ENCODE results near the gene LILRB2.

DNA sequence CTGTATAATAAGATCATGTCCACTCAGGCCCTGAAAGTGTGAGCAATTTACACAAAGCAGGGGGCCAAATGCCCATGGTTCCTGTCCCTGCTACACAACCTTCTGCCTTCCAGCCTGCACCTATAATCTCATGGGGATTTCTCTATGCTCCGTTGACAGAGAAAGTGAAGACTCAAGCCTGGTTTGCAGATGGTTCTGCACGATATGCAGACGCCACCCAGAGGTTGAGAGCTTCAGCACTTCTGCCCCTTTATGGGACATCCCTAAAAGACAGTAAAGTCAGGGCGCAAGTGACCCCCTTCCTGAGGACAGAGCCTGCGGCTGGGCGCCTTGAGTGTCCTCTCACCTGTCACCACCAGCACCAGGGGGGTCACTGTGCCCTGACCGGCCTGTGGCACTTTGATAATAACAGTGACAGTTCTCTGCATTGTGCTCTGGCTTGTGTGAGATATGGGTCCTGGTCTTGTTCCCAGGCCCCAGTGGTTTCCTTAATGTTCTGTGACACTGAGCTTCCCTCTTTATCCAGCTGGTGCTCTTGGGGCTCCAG, 16.9 kb upstream of the LILRB2 start:
- TF ChIP-seq, protein P1, sequence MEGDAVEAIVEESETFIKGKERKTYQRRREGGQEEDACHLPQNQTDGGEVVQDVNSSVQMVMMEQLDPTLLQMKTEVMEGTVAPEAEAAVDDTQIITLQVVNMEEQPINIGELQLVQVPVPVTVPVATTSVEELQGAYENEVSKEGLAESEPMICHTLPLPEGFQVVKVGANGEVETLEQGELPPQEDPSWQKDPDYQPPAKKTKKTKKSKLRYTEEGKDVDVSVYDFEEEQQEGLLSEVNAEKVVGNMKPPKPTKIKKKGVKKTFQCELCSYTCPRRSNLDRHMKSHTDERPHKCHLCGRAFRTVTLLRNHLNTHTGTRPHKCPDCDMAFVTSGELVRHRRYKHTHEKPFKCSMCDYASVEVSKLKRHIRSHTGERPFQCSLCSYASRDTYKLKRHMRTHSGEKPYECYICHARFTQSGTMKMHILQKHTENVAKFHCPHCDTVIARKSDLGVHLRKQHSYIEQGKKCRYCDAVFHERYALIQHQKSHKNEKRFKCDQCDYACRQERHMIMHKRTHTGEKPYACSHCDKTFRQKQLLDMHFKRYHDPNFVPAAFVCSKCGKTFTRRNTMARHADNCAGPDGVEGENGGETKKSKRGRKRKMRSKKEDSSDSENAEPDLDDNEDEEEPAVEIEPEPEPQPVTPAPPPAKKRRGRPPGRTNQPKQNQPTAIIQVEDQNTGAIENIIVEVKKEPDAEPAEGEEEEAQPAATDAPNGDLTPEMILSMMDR (conservative IDR thresholded peaks at IDR 0.05 in 1 of 2, IDR thresholded peaks at IDR 0.05 in 1 of 2; ENCODE audit: extremely low read depth in 1 of 2, insufficient read depth in 1 of 2, low read depth in 1 of 2, low read length in 2 of 2) = no peak
- no peak for TF ChIP-seq EZH2 (IDR thresholded peaks at IDR 0.05; ENCODE audit: borderline replicate concordance, low read length)
